ENCODE data around the gene TTC33.
"Not testable (repeated sequence)": the region's sequence is repeated elsewhere in the genome, so short reads cannot be mapped to it uniquely, and the experiment has no call there.

Gene TTC33

GRCh38 chr5:40787986-40788385 lies 32.2 kb upstream of the TTC33 start:
- Mint-ChIP-seq H3K27me3 (no peaks in the 10 kb centered on the region), H3K36me3 (ENCODE audit: low read depth) (peaks cover 49% of the 10 kb centered on the region), H3K9me3 (peaks cover 3% of the 10 kb centered on the region), H3K4me3 (no peak overlapping the region), H3K4me1 (ENCODE audit: low read depth) (peaks cover 64% of the 10 kb centered on the region), H3K27ac (peak overlapping the region; percentile 6)
- DNase-seq, result no peak

- H3K4me1 Mint-ChIP-seq (ENCODE audit: low read depth), result peaks cover 68% of the 10 kb centered on the region
- H3K4me3 Mint-ChIP-seq, H3K27me3 Mint-ChIP-seq, H3K9me3 Mint-ChIP-seq, DNase-seq: not testable (repeated sequence)
- peaks cover 48% of the 10 kb centered on the region for H3K36me3 Mint-ChIP-seq (ENCODE audit: low read depth)
- peak overlapping the region; percentile 68 for H3K27ac Mint-ChIP-seq
Measured at GRCh38 chr5:40786664-40787063, 30.9 kb upstream of the TTC33 start.

GRCh38 chr5:40784916-40785315 lies 29.2 kb upstream of the TTC33 start:
- peaks cover 3% of the 10 kb centered on the region for H3K9me3 Mint-ChIP-seq
- H3K36me3 Mint-ChIP-seq (ENCODE audit: low read depth), result peaks cover 52% of the 10 kb centered on the region
- peaks cover 67% of the 10 kb centered on the region for H3K4me1 Mint-ChIP-seq (ENCODE audit: low read depth)
- H3K27ac Mint-ChIP-seq, result no peak overlapping the region
- H3K27me3 Mint-ChIP-seq, result no peaks in the 10 kb centered on the region
- no peak overlapping the region for H3K4me3 Mint-ChIP-seq
- no peak for DNase-seq

GRCh38 chr5:40784027-40784653 lies 28.4 kb upstream of the TTC33 start:
- H3K9me3 Mint-ChIP-seq, result peaks cover 3% of the 10 kb centered on the region
- H3K27me3 Mint-ChIP-seq, result no peaks in the 10 kb centered on the region
- H3K36me3 Mint-ChIP-seq (ENCODE audit: low read depth), result peaks cover 47% of the 10 kb centered on the region
- peaks cover 66% of the 10 kb centered on the region for H3K4me1 Mint-ChIP-seq (ENCODE audit: low read depth)
- no peak for DNase-seq
- peak overlapping the region; percentile 8 for H3K27ac Mint-ChIP-seq
- no peak overlapping the region for H3K4me3 Mint-ChIP-seq

GRCh38 chr5:40781843-40782409 lies 26.2 kb upstream of the TTC33 start:
- Mint-ChIP-seq H3K4me3 (no peak overlapping the region), H3K4me1 (ENCODE audit: low read depth) (peaks cover 59% of the 10 kb centered on the region), H3K27ac (no peak overlapping the region), H3K9me3 (no peaks in the 10 kb centered on the region), H3K36me3 (ENCODE audit: low read depth) (peaks cover 35% of the 10 kb centered on the region), H3K27me3 (no peaks in the 10 kb centered on the region)
- no peak for DNase-seq

GRCh38 chr5:40780858-40781257 lies 25.1 kb upstream of the TTC33 start:
- Mint-ChIP-seq H3K27me3 (no peaks in the 10 kb centered on the region), H3K4me1 (ENCODE audit: low read depth) (peaks cover 62% of the 10 kb centered on the region), H3K9me3 (no peaks in the 10 kb centered on the region), H3K27ac (peak overlapping the region; percentile 50), H3K36me3 (ENCODE audit: low read depth) (peaks cover 37% of the 10 kb centered on the region), H3K4me3 (no peak overlapping the region)
- no peak for DNase-seq

- Mint-ChIP-seq H3K4me3 (no peak overlapping the region), H3K27me3 (no peaks in the 10 kb centered on the region), H3K4me1 (ENCODE audit: low read depth) (peaks cover 60% of the 10 kb centered on the region), H3K9me3 (no peaks in the 10 kb centered on the region), H3K36me3 (ENCODE audit: low read depth) (peaks cover 38% of the 10 kb centered on the region), H3K27ac (no peak overlapping the region)
- DNase-seq, result no peak
Measured at GRCh38 chr5:40780199-40780598, 24.4 kb upstream of the TTC33 start.

- Mint-ChIP-seq H3K36me3 (ENCODE audit: low read depth) (peaks cover 43% of the 10 kb centered on the region), H3K27me3 (no peaks in the 10 kb centered on the region), H3K4me3 (no peak overlapping the region), H3K4me1 (ENCODE audit: low read depth) (peaks cover 58% of the 10 kb centered on the region), H3K9me3 (no peaks in the 10 kb centered on the region), H3K27ac (no peak overlapping the region)
- no peak for DNase-seq
Measured at GRCh38 chr5:40779561-40779960, 23.8 kb upstream of the TTC33 start.

- peaks cover 53% of the 10 kb centered on the region for H3K36me3 Mint-ChIP-seq (ENCODE audit: low read depth)
- H3K27ac Mint-ChIP-seq, result no peak overlapping the region
Measured at GRCh38 chr5:40778133-40778532, 22.4 kb upstream of the TTC33 start.

GRCh38 chr5:40776658-40776977 lies 20.9 kb upstream of the TTC33 start:
- Mint-ChIP-seq H3K36me3 (ENCODE audit: low read depth) (peaks cover 68% of the 10 kb centered on the region), H3K9me3 (no peaks in the 10 kb centered on the region), H3K4me3 (no peak overlapping the region), H3K27ac (peak overlapping the region; percentile 81), H3K4me1 (ENCODE audit: low read depth) (peaks cover 40% of the 10 kb centered on the region), H3K27me3 (no peaks in the 10 kb centered on the region)
- DNase-seq, result no peak

More at GRCh38 chr5:40778133-40778532, 22.4 kb upstream of the TTC33 start:
- Mint-ChIP-seq H3K27me3 (no peaks in the 10 kb centered on the region), H3K4me1 (ENCODE audit: low read depth) (peaks cover 50% of the 10 kb centered on the region), H3K4me3 (no peak overlapping the region), H3K9me3 (no peaks in the 10 kb centered on the region)
- no peak for DNase-seq

- no peak for DNase-seq
- Mint-ChIP-seq H3K4me1 (ENCODE audit: low read depth) (peaks cover 34% of the 10 kb centered on the region), H3K9me3 (no peaks in the 10 kb centered on the region), H3K27ac (peak overlapping the region; percentile 81), H3K36me3 (ENCODE audit: low read depth) (peaks cover 68% of the 10 kb centered on the region), H3K27me3 (no peaks in the 10 kb centered on the region), H3K4me3 (no peak overlapping the region)
Measured at GRCh38 chr5:40775846-40776657, 20.3 kb upstream of the TTC33 start.

- no peak for DNase-seq
- Mint-ChIP-seq H3K9me3 (no peaks in the 10 kb centered on the region), H3K4me3 (no peak overlapping the region), H3K27me3 (no peaks in the 10 kb centered on the region), H3K4me1 (ENCODE audit: low read depth) (peaks cover 27% of the 10 kb centered on the region), H3K27ac (peak overlapping the region; percentile 81), H3K36me3 (ENCODE audit: low read depth) (peaks cover 65% of the 10 kb centered on the region)
Measured at GRCh38 chr5:40775085-40775845, 19.5 kb upstream of the TTC33 start.

GRCh38 chr5:40774623-40775022 lies 18.9 kb upstream of the TTC33 start:
- peaks cover 23% of the 10 kb centered on the region for H3K4me1 Mint-ChIP-seq (ENCODE audit: low read depth)

GRCh38 chr5:40770764-40771163 lies 15.0 kb upstream of the TTC33 start:
- Mint-ChIP-seq H3K9me3 (no peaks in the 10 kb centered on the region), H3K36me3 (ENCODE audit: low read depth) (peaks cover 82% of the 10 kb centered on the region)

More at GRCh38 chr5:40774623-40775022, 18.9 kb upstream of the TTC33 start:
- H3K27ac Mint-ChIP-seq, result no peak overlapping the region
- H3K9me3 Mint-ChIP-seq, result no peaks in the 10 kb centered on the region
- H3K27me3 Mint-ChIP-seq, result no peaks in the 10 kb centered on the region
- no peak overlapping the region for H3K4me3 Mint-ChIP-seq
- H3K36me3 Mint-ChIP-seq (ENCODE audit: low read depth), result peaks cover 66% of the 10 kb centered on the region
- DNase-seq, result no peak

More at GRCh38 chr5:40770764-40771163, 15.0 kb upstream of the TTC33 start:
- peaks cover 4% of the 10 kb centered on the region for H3K4me1 Mint-ChIP-seq (ENCODE audit: low read depth)
- H3K27me3 Mint-ChIP-seq, result no peaks in the 10 kb centered on the region
- DNase-seq, result no peak
- H3K4me3 Mint-ChIP-seq, result no peak overlapping the region
- H3K27ac Mint-ChIP-seq, result no peak overlapping the region
